ENCODE results near the gene CHPT1. TPM values are rescaled to one million over a fixed set of nuclear protein-coding genes. Genes with fewer than 3 reads are reported as not detected.

CHPT1 gene
- total RNA-seq, 2 donors from 2014 or later: 17.2 to 22.1 TPM

DNA sequence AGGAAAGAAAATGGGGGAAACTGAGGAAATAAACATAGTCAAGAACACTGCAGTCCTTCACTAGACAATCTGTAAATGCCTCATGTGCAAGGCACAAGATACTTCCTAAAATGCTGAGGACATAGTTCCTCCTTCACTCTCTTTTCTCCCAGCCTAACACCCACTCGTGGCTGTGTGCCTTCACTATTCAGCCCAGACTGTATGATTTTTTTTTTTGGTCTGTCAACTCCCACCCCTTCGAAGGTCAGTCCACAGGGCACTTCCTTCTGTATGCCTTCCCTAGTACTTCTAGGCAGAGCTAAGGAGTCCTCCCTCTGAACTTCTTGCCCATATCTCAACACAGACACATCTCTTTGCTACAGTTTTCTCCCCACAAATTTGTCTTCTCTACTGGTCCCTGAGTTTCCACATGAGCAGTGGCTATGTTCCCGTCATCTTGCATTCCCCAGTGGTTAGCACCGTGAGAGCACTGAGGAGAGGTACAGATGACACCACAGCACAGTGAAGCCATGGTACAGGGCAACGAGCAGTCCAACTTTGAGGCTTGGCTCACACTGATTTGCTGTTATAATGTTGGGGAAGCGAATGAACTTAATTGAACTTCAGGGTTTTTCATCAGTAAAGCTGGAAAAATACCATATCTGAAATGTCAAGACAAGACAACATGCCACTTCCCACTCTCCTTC, 65.9 kb downstream of the CHPT1 start:
- Mint-ChIP-seq H3K9me3 (no peaks in the 10 kb centered on the region), H3K4me1 (no peaks in the 10 kb centered on the region), H3K27ac (no peak overlapping the region), H3K4me3 (no peak overlapping the region), H3K36me3 (ENCODE audit: low read depth) (peaks cover 26% of the 10 kb centered on the region), H3K27me3 (ENCODE audit: insufficient read depth) (no peaks in the 10 kb centered on the region)
- Histone ChIP-seq H3K27ac (ENCODE audit: low read depth, low read length) (no peak overlapping the region), H3K4me1 (ENCODE audit: control insufficient read depth, insufficient read depth, low read length) (no peaks in the 10 kb centered on the region), H3K36me3 (ENCODE audit: control insufficient read depth, insufficient read depth, low read length) (peaks cover 12% of the 10 kb centered on the region), H3K27me3 (ENCODE audit: control insufficient read depth, insufficient read depth, low read length, poor library complexity, severe bottlenecking) (no peaks in the 10 kb centered on the region), H3K4me3 (ENCODE audit: low read length) (no peak overlapping the region), H3K9ac (ENCODE audit: extremely low read depth, low read length, poor library complexity, severe bottlenecking) (no peak overlapping the region), H3K9me3 (ENCODE audit: control insufficient read depth, low read length) (no peaks in the 10 kb centered on the region)
- 82 to 88% methylated on average over 4 to 6 of the region's 6 CpGs for WGBS, 2 experiments (ENCODE audit: insufficient coverage in 1 of 2, insufficient read length in 1 of 2)
- DNase-seq: no peak
- TF ChIP-seq, protein P1, sequence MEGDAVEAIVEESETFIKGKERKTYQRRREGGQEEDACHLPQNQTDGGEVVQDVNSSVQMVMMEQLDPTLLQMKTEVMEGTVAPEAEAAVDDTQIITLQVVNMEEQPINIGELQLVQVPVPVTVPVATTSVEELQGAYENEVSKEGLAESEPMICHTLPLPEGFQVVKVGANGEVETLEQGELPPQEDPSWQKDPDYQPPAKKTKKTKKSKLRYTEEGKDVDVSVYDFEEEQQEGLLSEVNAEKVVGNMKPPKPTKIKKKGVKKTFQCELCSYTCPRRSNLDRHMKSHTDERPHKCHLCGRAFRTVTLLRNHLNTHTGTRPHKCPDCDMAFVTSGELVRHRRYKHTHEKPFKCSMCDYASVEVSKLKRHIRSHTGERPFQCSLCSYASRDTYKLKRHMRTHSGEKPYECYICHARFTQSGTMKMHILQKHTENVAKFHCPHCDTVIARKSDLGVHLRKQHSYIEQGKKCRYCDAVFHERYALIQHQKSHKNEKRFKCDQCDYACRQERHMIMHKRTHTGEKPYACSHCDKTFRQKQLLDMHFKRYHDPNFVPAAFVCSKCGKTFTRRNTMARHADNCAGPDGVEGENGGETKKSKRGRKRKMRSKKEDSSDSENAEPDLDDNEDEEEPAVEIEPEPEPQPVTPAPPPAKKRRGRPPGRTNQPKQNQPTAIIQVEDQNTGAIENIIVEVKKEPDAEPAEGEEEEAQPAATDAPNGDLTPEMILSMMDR (conservative IDR thresholded peaks at IDR 0.05): no peak

DNA sequence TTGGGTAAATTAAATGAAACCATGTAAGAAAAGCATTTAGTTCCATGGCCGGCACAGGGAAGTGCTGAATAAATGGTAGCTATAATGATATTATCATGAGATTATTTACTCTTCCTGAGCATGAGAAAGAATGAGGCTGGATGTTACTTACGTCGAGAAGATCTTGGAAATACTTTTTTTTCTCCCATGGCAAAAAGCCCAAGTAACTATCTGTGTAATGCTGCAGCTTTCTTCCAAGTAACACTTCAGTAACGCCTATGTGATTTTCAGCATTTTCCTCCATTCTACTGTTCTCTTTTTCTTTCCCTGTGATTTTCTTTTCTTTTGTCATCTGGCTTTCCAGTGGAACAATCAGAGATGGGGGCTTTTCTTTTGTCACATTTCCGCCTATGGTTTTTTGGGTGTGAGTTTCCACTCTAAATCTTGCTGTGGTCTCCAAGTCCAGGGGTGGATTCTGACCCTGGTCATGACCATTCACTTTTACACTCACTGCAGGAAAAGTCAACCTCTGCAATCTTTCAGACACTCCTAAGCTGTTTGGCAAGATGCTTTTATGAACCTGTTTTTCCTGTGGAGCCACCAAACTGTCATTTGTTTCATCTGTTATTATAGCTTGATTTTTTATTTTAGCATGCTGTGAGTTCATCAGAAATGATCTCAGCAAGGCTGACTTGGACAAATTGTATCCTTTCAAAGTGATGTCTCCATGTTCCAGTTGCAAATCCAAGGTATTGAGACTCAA, 66.8 kb downstream of the CHPT1 start:
- DNase-seq: no peak
- no peaks in the 10 kb centered on the region for H3K9me3 Mint-ChIP-seq
- no peaks in the 10 kb centered on the region for H3K9me3 ChIP-seq (ENCODE audit: control insufficient read depth, low read length)
- H3K27ac Mint-ChIP-seq: peak overlapping the region; percentile 8
- H3K4me3 Mint-ChIP-seq: no peak overlapping the region
- H3K27me3 ChIP-seq (ENCODE audit: control insufficient read depth, insufficient read depth, low read length, poor library complexity, severe bottlenecking): no peaks in the 10 kb centered on the region
- no peak overlapping the region for H3K27ac ChIP-seq (ENCODE audit: low read depth, low read length)
- peaks cover 8% of the 10 kb centered on the region for H3K36me3 ChIP-seq (ENCODE audit: control insufficient read depth, insufficient read depth, low read length)
- H3K4me3 ChIP-seq (ENCODE audit: low read length): no peak overlapping the region
- TF ChIP-seq, protein P1 (conservative IDR thresholded peaks at IDR 0.05): no peak
- H3K4me1 Mint-ChIP-seq: peaks cover 6% of the 10 kb centered on the region
- peaks cover 23% of the 10 kb centered on the region for H3K36me3 Mint-ChIP-seq (ENCODE audit: low read depth)
- no peaks in the 10 kb centered on the region for H3K27me3 Mint-ChIP-seq (ENCODE audit: insufficient read depth)
- WGBS, 2 experiments (ENCODE audit: insufficient coverage in 1 of 2, insufficient read length in 1 of 2): 95 to 99% methylated on average over 5 of the region's 5 CpGs
- H3K4me1 ChIP-seq (ENCODE audit: control insufficient read depth, insufficient read depth, low read length): no peaks in the 10 kb centered on the region
- H3K9ac ChIP-seq (ENCODE audit: extremely low read depth, low read length, poor library complexity, severe bottlenecking): no peak overlapping the region

DNA sequence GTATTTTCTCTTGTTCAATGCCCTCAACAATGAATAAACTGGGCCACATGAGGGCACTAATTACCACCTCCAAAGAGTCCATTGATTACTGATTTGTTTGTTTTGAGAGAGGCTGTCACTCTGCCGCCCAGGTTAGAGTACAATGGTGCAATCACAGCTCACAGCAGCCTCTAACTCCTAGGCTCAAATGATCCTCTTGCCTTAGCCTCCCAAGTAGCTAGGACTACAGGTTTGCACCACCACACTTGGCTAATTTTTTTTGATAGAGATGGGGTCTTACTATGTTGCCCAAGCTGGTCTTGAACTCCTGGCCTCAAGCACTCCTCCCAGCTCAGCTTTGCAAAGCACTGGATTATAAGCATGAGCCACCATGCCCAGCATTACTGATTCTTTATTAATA, 70.1 kb downstream of the CHPT1 start:
- Histone ChIP-seq H3K9ac (ENCODE audit: extremely low read depth, low read length, poor library complexity, severe bottlenecking) (no peak overlapping the region), H3K4me3 (ENCODE audit: low read length) (no peak overlapping the region), H3K9me3 (ENCODE audit: control insufficient read depth, low read length) (no peaks in the 10 kb centered on the region), H3K4me1 (ENCODE audit: control insufficient read depth, insufficient read depth, low read length) (no peaks in the 10 kb centered on the region), H3K36me3 (ENCODE audit: control insufficient read depth, insufficient read depth, low read length) (peaks cover 16% of the 10 kb centered on the region), H3K27ac (ENCODE audit: low read depth, low read length) (no peak overlapping the region), H3K27me3 (ENCODE audit: control insufficient read depth, insufficient read depth, low read length, poor library complexity, severe bottlenecking) (no peaks in the 10 kb centered on the region)
- Mint-ChIP-seq H3K4me3 (no peak overlapping the region), H3K4me1 (peaks cover 6% of the 10 kb centered on the region), H3K27ac (no peak overlapping the region), H3K36me3 (ENCODE audit: low read depth) (peaks cover 38% of the 10 kb centered on the region), H3K27me3 (ENCODE audit: insufficient read depth) (no peaks in the 10 kb centered on the region), H3K9me3 (no peaks in the 10 kb centered on the region)
- no peak for DNase-seq
- TF ChIP-seq, protein P1 (conservative IDR thresholded peaks at IDR 0.05): peak; percentile 16
- 80% methylated on average over 1 of the region's 1 CpG; no CpG with 5 or more reads in 1 of the 2 experiments for WGBS, 2 experiments (ENCODE audit: insufficient coverage in 1 of 2, insufficient read length in 1 of 2)

All from endodermal cell (in vitro differentiated cells).